HG03575 (cell line): Measurements from ENCODE around the gene CLASRP.
"Not testable (repeated sequence)": the region's sequence is repeated elsewhere in the genome, so short reads cannot be mapped to it uniquely, and the experiment has no call there.

Experiments
- ATAC-seq: cut with Tn5 transposase; IDR thresholded peaks from one replicate; pipeline ENCODE4 v1.9.1; 2021; ENCODE audit not compliant: unreplicated experiment, insufficient number of reproducible peaks, low FRiP score; ENCODE audit errors: extremely low read depth

CLASRP gene

DNA sequence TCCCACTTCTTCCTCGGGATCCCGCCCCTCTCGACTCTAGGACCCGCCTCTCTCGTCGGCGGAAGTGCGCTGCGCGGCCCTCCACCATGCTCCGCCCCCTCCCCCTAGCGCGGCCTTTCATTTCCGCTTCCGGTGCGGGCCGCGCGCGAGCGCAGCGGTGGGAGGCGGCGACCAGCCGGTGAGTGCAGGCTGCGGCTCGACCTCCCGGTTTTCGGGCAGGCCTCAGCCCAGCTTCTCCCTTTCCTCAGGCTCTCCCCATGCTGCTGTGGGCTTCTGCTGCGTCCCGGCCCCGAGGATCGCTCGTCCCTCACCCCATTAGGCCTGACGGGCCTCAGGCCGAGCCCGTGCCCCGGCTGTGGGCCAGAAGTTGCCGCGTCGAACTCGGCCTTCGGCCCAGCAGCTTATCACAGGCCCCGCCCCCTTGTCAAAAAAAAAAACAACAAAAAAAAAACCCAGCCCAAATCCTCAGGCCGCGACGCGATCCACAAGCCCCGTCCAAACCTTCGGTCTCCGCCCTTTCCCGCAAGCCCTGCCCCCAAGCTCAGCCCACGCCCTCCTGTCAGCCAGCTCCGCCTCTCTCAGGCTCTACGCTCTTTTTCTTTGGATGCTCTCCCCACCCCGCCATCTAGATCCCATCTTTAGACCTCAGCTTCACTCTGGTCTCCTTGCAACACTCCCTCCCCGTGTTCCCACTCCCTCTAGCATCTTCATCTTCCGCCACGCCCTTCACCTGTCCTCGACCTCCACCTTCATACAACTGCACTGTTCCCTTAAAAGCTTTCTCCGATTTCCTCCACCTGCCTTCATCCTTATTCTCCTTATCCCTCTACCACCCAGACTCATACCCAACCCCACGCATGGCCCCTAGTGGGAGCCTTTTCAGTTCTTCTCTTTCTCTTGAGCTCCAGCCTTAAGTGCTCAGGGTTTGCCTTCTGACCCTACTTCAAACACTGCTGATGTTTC, at the start of gene CLASRP:
TSS of gene CLASRP (plus strand) at position 115 of the 963 bp plus-strand sequence. CDS start 1,168 bp downstream, outside the sequence.
- no peak for ATAC-seq

DNA sequence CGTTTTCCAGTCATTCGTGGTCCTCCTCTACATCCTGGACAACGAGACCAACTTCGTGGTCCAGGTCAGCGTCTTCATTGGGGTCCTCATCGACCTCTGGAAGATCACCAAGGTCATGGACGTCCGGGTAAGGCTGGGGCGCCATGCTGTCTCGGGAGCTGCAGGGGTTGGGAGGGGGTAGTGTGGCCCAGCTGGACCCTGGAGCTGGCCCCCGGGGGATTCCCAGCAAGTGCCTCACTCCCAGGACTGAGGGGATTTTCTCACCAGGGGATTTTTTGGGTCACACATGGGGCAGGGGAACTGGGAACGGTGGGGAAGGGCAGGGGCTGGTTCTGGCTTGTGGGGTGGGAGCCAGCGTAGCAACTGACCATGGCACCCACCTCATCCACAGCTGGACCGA, 48.4 kb upstream of the CLASRP start:
- ATAC-seq = no peak

GRCh38 chr19:44990966-44991365, 47.9 kb upstream of the CLASRP start:
- no peak for ATAC-seq

GRCh38 chr19:44992336-44993163, 46.3 kb upstream of the CLASRP start:
- ATAC-seq = no peak

DNA sequence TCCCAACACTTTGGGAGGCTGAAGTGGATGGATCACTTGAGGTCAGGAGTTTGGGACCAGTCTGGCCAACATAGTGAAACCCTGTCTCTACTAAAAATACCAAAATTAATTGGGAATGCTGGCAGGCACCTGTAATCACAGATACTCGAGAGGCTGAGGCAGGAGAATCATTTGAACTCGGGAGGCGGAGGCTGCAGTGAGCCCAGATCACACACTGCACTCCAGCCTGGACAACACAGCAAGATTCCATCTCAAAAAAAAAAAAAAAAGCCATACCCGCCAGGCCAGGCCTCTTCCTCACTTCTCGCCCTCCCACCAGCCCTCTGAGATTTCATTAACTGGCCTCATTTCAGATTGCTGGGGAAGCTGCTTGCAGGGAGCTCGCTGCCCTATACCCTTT, 45.3 kb upstream of the CLASRP start:
- ATAC-seq = no peak

DNA sequence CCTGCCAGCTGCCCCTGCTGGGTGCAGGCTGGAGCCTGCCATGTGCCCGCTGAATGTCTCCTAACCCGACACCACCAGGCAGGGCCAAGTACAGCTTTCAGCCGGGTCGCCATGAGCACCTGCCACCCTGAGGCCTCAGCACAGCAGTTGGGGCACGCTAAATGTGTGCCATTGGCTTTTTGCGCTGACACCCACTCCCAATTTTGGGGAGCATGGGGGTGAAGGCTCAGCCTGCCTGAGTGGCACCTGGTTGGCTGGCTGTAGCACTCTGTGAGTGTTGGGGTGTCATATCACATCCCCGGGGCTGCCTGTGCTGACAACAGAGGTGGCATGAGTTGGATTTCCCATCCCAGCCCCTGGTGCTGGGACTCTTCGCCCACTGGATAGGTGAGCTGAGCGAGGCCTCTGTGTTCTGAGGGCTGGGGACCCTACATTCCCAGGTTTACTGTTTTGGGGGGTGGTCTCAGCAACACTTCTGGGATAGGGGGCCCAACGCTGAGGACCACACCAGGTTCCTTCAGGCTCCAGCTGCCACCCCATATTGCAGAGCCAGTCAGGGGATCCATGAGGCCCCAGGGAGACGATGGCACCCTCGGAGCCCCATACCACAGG, 44.8 kb upstream of the CLASRP start:
- no peak for ATAC-seq

- no peak for ATAC-seq
Observed at GRCh38 chr19:44998025-44998424, 40.8 kb upstream of the CLASRP start.

DNA sequence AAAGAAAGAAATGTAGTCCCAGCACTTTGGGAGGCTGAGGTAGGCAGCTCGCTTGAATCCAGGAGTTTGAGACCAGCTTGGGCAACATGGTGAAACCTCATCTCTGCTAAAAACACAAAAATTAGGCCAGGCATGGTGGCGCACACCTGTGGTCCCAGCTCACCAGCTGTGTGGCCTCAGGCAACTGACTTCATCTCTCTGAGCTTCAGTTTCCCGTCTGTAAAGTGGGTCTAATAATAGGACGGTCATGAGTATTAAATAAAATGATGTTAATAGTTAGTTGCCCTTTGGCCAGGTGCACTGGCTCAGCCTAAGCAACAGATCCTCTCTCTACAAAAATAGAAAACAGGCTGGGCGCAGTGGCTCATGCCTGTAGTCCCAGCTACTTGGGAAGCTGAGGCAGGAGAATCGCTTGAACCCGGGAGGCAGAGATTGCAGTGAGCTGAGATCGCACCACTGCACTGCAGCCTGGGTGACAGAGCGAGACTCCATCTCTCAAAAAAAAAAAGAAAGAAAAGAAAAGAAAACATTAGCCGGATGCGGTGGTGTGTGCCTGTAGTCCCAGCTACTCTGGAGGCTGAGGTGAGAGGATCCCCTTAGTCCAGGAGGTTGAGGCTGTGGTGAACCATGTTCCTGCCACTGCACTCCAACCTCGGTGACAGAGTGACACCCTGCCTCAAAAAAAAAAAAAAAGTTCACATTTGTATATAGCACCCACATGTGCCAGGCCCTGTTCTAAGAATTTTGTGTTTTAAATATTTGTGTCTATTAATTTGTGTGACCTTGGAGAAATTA, 39.5 kb upstream of the CLASRP start:
- ATAC-seq = not testable (repeated sequence)

DNA sequence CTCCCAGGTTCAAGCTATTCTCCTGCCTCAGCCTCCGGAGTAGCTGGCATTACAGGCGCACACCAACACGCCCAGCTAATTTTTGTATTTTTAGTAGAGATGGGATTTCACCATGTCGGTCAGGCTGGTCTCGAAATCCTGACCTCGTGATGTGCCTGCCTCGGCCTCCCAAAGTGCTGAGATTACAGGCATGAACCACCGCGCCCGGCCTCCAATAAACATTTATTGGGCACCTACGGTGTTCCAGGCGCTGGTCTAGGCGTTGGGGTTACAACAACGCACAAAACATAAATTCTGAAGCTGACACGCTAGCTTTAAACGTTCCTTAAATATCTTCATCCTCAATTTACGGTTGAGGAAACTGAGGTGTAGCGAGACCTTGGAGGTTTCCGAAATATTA, 38.2 kb upstream of the CLASRP start:
- ATAC-seq = not testable (repeated sequence)

DNA sequence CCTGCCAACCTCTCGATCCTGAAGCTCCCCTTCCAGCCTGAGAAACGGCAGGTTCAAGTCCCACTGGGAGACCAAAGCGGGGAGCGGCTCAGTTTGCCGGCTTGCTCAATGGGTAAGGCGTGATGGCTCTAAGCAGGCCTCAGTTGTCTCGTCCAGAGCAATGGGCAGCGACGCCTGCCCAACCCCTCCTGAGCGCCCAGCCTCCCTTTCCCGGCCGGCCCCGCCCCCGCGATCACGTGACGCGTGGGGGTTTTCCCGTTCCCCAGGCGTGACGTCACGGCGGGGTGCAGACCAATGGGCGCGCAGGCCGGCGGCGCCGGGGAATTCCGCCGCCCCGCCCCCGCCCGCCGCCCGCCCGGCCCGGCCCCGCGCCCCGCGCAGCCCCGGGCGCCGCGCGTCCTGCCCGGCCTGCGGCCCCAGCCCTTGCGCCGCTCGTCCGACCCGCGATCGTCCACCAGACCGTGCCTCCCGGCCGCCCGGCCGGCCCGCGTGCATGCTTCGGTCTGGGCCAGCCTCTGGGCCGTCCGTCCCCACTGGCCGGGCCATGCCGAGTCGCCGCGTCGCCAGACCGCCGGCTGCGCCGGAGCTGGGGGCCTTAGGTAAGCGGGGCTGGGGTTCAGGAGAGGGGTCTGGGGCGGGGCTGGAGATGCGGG, 37.6 kb upstream of the CLASRP start, which contains the start of gene RELB:
TSS of gene RELB (plus strand) at position 378 of the 653 bp plus-strand sequence. CDS start at position 494, 116 bp downstream.
- no peak for ATAC-seq

- ATAC-seq = no peak
Observed at GRCh38 chr19:45003485-45003884, 35.4 kb upstream of the CLASRP start.

DNA sequence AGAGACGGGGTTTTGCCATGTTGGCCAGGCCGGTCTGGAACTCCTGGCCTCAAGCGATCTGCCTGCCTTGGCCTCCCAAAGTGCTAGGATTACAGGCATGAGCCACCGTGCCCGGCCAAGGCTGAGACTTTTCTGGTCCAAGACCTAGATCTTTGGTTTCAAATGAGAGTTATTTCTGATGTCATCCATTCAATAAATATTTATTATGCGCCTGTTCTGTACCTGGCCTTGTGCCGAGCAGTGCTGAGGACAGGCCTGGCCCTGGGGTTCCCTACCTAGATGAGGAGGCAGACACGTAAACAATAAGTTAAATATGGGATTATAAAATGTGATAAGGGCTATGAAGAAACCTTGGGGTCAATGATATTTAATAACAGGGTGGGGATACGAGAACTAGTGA, 33.1 kb upstream of the CLASRP start:
- no peak for ATAC-seq

DNA sequence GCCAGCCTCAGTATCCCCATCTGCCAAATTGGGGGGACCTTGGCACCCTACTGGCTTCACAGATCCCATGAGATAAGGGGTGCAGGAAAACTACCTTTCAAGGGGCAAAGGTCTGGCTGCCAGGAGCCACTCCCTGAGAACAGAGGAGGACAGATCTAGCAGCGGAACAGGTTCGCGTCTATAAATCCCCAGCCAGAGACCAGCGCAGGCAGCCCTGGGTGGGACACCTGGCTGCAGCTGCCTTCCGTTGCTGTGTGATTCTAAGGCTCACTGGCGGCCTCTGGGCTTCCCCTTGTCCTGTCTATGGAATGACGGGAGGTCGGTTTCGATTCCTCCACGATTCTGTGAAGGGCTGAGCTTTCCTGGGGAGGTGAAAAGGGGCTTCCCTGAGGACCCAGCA, 30.3 kb upstream of the CLASRP start:
- ATAC-seq = no peak

- ATAC-seq = no peak
Observed at GRCh38 chr19:45009625-45010255, 29.1 kb upstream of the CLASRP start.

DNA sequence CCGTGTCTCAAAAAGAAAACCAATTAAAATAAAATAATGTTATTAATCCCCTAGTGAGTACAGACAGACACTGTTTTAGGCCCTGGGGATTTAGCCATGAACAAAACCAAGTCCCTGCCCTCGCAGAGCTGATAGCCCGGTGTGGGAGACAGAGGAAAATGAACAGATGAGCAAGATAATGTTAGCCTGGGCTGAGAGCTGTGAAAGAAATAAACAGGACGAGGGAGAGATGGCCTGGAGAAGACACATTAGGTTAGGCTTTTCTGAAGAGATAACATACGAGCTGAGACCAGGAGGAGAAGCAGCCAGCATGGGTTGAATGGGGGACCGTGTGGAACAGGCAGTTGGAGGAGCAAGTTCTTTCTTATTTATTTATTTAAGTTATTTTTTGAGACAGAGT, 28.5 kb upstream of the CLASRP start:
- no peak for ATAC-seq

DNA sequence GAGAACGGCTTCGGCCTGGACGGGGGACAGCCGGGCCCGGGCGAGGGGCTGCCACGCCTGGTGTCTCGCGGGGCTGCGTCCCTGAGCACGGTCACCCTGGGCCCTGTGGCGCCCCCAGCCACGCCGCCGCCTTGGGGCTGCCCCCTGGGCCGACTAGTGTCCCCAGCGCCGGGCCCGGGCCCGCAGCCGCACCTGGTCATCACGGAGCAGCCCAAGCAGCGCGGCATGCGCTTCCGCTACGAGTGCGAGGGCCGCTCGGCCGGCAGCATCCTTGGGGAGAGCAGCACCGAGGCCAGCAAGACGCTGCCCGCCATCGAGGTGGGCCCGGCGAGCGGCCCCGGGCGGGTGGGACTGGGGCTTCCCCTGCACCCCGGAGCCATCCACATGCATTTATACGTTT, 26.9 kb upstream of the CLASRP start:
- ATAC-seq = no peak

DNA sequence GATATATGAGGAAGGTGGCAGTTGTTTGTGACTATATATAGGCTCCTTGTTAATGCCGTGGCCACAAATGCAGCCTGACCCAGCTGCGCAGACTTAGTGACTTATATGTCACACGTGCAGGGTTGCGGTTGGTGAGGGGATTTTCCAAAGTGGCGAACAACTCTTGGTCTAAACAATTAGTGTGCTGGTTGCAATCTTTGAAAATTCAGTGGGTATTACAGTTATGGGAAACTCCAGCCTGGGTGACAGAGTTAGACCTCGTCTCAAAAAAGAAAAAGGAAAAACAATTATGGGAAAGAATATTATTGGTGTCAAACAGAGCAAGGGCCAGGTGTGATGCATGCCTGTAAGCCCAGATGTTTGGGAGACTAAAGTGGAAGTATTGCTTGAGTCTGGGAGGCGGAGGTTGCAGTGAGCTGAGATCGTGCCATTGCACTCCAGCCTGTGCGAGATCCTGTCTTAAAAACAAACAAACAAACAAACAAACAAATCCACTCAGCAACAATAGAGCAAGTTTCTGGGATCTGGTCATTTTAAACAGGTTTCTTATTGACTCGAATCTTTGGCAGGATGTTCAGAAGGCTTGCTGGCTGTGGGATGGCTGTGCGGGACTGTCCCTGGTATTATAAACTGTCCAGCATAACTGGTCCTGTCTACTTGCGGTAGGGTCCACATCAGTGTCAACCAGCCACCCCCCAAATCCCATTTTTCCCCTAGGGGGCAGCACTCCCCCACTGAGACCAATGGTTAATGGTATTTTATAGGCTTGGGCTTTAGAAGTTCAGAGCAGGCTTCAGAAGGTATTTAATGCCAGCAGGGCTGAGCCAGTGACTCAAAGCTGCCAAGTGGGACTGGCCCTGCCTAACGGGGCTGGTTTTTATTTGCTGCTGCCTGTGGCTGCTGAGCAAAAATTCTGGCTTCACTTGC, 22.2 kb upstream of the CLASRP start:
- ATAC-seq = no peak
